GM21528 (cell line): ENCODE data around the gene AP2A2.

Source experiments
- ATAC-seq: cut with Tn5 transposase; IDR thresholded peaks from one replicate; pipeline ENCODE4 v1.9.1; 2021; ENCODE audit warnings: mild to moderate bottlenecking, moderate library complexity; ENCODE audit not compliant: unreplicated experiment, low FRiP score

The AP2A2 gene

DNA sequence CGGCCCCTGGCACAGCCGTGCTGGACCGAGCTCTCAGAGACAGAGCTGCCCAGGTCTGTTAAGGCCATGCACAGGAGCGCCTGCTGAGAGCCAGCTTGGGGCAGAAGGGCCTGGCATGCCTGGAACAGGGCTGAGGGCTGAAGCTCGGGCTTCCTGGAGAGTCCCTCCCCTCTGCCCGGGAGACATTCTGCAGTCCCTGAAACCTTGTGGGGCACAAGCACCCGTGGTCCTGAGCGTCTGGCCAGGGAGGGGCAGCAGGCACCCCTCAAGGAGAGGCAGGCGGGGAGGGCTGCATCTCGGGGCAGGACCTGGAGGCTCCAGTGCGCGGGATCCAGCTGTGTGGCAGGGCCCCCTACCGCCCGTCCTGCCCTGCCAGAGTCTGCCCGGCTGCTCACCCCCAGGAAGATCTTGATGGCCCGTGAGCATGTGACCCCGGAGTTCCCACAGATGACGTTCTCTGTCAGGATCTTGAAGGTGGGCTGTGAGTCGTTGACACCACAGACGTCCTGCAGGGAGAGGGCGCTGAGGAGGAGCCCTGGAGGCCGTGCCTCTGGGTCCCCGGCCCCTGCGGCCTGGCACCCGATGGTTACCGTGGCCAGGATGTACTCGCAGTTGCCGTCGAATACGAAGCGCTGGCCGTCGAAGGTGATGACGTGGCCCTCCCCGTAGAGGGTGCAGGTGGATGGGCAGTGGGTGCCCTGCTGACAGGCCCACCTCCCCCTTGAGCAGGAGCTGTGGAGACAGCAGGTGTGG, 99.9 kb downstream of the AP2A2 start:
- ATAC-seq, result no peak

DNA sequence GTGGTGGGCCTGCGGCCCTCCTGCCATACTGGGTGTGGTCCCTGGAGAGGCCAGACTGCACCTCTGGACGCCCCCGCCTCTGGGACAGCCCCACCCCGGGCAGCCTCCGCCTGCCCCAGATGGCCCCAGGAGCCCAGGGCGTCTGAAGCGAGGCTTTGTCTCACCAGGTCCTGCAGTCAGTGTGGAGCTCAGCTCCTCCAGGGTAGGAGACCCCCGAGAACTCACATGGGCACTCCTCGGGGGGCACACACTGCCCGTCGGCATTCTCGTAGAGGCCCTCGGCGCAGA, 100.4 kb downstream of the AP2A2 start:
- no peak for ATAC-seq

DNA sequence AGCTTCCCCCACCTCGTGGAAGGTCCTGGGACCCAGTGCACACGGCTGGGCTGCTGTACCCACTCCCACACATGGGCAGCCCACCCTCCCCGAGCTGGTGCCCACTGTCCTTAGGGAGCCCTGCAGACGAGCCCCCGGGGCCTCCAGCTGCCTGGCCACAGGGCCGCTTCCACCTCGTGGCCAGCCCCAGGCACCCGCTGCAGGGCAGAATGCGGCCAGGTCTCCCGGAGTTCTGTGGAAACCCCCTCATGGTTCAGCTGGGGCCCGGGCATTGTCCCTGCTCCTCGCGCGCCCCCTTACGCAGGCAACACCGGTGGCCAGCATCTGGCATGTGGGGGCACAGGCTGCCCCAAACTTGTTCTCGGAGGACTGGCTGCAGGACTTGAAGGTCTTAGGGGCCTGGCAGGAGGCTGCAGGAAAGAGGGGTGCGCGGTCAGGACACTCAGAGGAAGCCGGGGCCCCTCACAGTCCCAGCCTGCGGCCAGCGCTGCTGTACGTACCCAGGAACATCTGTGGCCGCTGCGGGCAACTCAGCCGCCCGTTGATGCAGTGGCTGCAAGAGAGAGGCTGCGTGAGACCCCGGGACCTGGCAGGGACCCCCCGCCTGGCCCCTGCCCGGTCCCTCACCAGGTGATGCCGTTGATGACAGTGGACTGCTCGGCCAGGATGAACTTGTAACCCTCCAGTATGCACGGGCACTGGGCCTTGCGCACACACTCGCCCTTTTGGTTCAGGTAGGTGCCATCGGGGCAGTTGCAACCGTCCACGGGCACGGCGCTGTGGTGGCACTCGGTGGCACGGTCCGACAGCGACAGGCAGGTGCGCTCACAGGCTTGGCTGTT, 101.2 kb downstream of the AP2A2 start:
- ATAC-seq, result no peak

DNA sequence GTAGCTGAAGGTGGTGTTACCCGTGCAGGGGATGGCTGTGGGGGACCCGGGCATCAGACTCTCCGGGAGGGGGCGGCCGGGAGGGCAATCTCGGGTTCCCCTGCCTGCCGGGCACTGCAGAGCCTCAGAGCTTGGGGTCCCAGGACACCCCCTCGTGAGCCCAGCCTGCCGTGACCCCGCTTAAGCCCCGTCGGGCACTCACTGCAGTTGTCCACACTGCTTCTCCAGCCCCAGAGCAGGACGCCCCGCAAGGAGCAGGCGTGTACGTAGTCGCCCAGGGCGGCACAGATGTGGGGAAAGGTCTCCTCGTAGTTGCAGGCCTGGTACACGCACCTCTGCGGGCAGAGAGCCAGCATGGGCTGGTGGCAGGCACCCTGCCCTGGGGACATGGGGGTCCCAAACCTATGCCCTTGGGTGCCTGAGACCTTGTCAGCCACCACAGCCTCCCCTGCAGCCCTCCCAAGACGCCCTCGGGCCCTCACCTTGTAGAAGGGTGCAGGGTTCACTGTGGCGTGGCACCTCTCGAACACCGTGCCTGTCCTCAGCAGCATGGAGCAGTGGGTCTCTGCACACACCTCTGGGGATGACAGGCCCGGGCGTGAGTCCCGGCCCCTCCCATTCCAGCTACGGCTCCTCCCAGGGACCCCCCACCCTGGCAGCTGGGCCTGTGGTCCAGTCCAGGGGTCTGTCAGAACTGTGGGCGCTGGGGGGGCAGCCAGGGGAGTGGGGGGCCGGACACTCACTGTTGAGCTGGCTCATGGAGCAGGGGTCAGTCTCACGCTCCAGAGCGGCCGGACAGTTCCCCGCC, 102.0 kb downstream of the AP2A2 start:
- no peak for ATAC-seq

DNA sequence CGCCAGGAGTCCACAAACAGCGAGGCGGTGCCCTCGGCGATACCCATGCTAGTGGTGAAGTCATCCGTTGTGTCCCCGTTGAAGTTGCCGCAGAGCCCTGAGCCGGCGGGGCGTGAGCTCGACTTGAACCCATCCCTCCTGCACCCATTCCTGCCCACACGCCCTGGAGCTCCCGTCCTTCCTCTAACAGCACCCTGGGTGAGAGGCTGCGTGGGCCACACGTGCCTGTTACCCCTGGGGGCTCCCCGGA, 102.5 kb downstream of the AP2A2 start:
- ATAC-seq, result no peak

DNA sequence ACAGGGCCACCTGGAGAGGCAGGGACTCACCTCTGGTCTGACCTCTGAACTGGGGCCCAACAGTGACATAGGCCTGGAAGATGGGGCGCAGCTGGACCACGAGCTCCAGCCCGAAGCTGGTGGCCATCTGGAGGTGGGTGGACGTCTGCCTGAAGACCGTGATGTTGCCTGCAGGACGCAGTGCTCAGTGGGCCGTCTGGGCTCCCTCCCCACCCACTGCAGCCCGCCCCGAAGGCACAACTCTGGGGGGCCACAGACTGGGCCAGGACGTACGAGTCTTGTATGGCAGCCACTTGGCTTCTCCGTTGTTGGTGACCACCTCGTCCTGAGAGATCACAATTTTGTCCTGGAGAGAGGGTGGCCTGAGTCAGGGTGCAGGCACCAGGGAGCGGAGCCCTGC, 102.9 kb downstream of the AP2A2 start:
- no peak for ATAC-seq

DNA sequence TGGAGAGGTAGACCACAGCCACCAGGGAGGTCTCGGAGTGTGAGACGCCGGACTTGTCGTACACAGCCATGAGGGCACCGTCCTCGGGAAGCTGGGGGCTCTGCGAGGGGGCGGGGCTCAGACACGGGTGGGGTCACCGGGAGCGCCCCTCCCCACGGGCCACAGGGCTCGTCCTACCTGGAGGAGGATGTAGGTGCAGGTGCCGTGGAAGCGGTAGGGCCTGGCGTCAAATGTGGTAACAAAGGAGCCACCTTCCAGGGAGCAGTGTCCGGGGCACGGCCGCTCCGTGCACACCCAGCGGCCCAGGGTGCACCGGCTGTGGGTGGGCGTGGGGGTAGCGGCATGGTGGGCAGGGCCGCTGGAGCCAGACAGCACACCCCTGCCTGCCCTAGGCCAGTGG, 103.4 kb downstream of the AP2A2 start:
- no peak for ATAC-seq

DNA sequence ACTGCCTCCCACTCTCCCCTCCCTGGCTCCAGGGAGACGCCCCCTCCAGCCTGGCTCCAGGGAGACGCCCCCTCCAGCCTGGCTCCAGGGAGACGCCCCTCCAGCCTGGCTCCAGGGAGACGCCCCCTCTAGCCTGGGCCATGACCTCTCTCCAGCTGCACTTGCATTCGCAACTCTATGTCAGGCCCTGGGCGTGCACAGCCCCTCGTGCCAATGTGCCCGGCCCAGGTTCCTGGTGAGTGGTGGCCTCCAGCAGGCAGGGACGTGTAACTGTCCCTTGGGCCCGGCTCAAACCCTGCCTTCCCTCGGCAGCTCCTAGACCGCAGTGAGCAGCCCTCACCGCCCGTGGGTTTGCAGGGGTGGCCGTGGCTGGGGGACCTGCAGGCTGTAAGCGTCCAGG, 104.0 kb downstream of the AP2A2 start:
- no peak for ATAC-seq

DNA sequence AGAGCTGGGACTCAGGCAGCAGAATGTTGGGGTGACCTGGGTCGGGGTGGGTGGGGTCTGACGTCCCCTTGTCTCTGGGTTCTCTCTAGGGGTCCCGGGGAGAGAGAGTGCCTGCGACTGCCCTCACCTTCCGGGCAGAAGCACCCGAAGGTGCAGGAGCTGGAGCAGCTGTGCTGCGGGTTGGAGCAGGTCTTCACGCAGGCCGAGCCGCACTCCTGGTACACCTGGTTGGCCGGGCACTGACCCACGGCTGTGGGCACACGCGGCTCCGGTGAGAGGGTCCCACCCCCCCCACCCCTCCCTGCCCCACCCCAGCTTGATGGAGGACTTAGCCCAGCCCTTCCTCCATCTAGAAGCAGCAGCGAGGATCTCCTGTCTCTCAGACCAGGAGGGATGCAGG, 104.4 kb downstream of the AP2A2 start:
- no peak for ATAC-seq

DNA sequence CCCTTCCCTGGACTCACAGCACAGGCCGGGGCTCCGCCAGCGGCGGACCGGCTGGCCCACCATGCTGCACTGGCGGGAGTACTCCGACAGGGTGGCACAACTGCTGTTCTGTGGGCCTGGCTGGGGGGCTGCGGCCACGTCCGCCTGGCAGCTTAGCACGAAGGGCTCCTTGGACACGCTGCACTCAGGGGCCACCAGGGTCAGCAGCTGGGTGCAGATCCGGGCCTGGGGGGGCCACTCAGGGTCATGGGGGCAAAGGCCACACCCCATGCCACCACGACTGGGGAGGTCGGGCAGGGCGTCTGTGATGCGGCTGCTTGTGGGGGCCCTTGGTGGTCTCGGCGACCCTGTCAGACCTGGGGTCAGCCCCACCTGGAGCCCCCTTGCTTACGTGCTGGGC, 104.9 kb downstream of the AP2A2 start:
- ATAC-seq, result no peak

DNA sequence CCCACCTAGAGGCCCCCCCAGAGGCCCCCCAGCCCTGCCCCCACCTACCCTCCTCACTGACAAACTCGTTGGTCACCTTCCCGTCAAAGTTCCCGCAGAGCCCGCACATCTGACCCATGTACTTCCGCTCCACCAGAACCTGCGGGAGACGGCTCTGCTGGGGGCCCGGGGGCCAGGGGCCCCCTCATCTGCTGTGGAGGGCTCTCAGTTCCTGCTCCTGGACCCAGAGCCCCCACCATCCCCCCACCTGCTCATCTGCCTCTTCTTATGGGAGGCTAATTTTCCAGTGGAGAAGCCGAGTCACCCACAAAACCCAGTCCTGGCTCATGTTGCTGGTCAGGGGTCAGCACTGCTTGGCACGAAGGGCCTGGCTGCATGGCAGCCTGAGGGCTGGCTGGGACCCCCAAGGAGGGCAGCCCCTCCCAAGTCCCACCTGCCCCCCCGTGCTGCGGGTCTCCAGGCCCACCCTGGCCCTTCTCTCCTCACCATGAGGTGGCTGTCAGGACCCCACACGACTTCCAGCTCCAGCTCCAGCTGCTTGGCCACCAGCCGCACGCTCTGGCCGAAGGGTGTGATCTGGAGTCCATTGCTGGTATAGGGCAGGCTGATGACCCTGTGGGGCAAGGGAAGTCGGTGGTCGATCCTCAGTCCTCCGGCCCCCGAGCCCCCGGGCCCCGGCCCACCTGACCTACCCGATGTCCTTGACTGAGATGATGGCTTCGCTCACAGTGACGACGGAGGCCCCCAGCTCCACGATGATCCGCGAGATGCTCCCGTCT, 105.6 kb downstream of the AP2A2 start:
- no peak for ATAC-seq

DNA sequence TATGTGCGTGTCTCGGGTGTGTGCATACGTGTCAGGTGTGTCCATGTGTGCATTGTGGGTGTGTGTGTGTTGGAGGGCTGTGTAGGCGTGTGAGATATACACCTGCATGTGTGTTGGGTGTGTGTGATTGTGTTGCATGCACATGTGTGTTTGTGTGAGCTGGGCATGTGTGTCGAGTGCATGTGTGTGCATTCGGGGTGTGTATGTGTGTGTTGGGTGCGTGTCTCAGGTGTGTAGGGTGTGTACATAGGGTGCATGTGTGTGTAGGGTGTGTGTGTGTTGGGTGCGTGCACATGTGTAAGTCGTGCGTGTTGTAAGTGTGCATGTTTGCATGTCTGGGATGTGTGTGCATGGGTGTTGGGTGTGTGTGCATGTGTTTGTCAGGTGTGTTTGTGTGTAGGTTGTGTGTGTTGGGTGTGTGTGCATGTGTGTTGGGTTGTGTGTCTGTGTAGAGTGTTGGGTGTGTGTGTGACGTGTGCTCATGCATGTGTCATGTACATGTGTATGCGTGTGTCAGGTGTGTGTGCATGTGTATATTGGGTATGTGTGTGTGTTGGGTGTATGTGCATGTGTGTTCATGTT, 106.7 kb downstream of the AP2A2 start:
- no peak for ATAC-seq

DNA sequence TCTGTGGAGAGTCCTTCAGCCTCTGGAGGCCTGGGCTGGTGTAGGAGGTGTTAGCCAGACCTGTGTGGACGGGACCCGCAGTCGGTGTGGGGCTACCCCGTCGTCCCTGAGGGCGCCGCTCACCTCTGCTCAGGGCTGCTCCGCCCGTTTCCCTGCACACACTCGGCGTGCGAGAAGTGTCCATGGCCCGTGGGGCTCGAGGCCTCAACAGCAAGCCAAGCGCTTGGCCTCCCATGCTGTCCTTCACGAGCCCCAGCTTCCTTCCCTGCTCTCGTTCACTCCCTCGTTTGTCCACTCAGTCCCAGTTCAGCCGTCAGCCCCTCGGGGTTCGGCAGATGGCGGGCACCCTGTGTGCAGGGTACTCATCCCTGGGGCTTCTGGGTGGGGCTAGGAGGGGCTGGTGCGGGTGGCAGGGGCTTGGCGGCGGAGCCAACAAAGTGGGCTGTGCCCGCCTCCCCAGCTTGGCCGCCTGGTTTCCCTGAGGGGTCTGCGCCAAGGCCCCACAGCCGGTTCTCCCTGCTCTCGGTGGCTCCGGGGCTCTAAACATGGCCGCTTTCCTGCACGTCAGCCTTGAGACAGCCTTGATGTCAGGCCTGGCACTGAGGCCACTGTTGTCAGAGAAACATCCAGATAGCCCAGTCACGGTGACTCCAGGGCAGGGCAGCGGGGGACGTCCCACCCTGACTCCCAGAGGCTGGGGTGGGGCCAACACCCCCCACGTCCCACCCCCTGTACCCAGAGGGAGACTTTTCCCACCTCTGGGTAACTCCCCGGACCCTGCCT, 107.5 kb downstream of the AP2A2 start:
- no peak for ATAC-seq

DNA sequence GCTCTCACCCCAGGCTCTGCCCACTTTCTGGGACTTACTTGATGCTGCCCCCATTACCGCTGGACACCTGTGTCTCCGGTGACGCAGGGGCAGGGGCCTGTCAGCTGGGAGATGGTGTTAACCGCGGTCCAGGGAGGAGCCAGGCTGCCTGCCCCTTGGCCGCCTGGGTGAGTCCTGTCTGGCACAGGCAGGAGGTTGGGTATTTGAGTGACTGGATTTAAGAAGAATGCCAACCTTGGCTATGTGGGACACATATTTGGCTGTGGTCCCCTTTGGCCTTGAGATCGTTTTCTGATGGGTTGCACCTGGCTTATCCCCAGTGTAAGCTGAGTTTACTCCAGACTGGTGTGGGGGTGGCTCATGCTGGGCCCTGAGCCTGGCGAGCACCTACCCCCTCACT, 108.3 kb downstream of the AP2A2 start:
- no peak for ATAC-seq

DNA sequence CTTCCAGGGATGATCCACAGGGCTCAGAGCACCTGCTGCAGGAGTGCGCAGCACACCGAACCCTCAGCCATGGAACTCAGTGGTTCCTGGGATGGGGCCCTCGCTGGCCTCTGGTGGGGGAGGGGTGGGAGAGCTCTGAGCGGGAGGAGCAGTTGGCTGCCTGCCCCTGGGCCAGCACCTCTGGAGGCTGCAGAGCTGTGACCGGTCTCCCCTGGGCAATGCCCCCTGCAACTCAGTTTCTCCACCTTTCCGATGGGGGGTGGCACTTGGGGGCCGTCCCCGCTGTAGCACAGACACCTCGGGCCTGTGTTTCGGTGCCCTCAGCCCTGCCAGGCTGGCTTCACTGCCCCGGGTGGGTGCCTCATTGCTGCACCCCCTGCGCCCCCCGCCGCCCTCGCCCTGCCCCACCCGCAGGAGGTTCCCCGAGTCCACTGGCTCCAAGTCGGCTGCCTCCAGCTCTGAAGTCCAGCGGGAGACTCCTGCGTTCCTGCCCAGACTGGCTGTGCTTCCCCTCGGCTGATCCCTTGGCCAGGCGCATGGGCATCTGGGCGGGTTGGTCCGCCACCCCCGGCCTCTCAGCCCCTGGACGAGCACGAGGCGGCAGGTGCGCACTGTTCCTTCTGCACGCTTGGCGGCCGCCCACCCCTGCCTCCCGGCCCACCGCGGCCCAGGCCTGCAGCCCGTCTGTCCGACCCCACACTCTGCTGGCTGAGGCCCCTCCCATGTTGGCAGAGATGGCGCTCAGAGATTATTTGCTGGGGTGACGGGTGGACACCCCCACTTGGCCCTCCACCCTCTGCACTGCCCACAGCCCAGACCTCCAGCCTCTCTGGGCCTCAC, 109.0 kb downstream of the AP2A2 start:
- ATAC-seq, result no peak

DNA sequence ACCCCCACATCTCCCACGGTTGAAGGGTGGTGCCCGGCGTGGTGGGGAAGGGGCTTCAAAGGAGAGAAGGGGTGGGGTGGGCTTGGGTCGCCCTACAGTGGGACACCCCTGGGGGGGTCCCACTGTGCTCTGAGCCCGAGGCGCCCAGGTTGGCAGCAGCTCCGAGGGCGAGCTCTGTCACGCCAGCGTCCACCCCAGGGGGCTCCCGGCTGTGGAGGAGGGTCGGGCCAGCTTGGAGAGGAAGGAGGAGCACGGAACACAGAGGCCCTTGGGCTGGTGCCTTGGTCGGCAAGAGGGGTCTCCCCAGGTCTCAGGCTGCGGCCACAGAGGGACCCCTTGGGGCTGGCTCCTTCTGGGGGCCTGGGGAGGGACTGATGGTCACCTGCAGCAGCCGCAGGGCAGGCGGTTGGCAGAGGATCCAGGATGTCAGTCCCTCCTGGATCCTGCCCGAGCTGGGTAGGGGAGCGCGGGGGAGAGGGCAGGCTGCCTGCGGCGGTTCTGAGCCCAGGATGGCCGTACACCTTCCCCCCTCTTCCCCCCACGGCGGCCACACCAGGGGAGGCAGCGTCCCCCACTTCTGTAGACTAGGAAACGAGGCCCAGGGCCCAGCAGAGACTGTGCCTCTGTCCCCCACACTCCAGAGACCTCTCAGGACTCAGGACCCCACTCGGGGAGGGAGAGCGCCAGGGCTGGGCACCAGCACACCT, 110.1 kb downstream of the AP2A2 start:
- no peak for ATAC-seq

DNA sequence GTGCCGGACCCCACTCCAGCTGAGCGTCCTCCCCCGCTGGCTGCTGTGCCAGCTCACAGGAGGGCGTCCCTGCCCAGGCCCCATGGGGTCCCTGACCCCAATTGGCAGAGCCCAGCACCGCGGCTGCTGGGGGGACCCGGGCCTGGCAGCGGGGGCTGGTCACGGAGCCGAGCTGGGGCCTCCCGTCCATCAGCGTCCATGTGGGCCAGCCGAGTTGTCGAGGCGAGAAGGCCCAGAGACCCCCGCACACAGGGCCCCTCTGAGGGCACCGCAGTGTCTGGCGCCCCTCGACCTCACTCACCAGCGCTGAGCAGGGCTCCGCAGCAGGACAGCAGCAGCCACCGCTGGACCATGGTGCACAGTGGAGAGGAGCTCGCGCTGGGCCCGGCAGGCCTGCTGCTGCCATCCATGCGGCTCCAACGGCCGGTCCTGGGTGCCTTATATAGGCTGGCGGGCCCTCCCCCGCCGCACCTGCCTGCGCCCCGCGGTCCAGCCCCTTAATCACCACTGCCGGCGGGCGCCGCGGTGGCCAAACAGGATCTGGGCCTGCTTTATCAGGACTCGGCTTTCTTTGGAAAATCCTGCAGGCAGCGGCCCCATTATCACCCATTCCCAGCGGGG, 110.7 kb downstream of the AP2A2 start, which contains the start of gene MUC6:
TSS of gene MUC6 (minus strand) at position 416 of the 621 bp plus-strand sequence. CDS start at position 353, 63 bp downstream.
- no peak for ATAC-seq

DNA sequence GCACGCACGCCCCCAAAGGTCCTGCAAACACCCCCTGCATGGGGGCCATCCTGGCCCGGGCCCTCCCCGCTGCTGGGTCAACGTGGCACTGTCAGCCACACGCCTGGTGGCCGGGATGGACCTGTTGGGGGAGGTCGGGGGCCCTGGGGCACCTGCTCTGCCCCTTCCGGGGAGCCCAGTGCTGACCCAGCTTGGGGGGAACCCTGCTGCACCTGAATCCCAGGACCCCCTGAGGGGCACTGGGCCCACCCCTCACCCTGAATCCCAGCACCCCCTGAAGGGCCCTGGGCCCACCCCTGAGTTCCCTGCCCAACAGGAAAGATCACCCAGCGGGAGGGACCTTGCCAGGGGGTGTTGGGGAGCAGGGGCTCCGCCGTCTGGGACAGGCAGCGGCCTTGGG, 111.3 kb downstream of the AP2A2 start:
- no peak for ATAC-seq
